Effector memory CD4-positive, alpha-beta T cell (primary cell): ENCODE results near the gene ZNRF3.
A peak's percentile ranks its signal among the peaks of the same experiment; 100 is the strongest.
"Not testable (repeated sequence)": the region's sequence is repeated elsewhere in the genome, so short reads cannot be mapped to it uniquely, and the experiment has no call there.

ENCODE experiments used
- DNase-seq, 3 donors: peaks; one replicate each; pipeline ENCODE4 v3.0.0-alpha.2; 2020
- H3K27ac ChIP-seq: 2 replicates; pipeline ENCODE4 v1.7.0; 2013; ENCODE audit warnings: mild to moderate bottlenecking, low read length, moderate library complexity; ENCODE audit not compliant: insufficient read depth, poor library complexity, severe bottlenecking
- H3K27me3 ChIP-seq: replicated peaks from 2 replicates; pipeline ENCODE4 v1.7.0; 2013; ENCODE audit warnings: mild to moderate bottlenecking, low read length; ENCODE audit not compliant: insufficient read depth, control insufficient read depth, poor library complexity, severe bottlenecking
- H3K36me3 ChIP-seq: 2 replicates; pipeline ENCODE4 v1.7.0; 2013; ENCODE audit warnings: mild to moderate bottlenecking, low read length, moderate library complexity; ENCODE audit not compliant: control insufficient read depth, insufficient read depth
- H3K4me1 ChIP-seq: 2 replicates; pipeline ENCODE4 v1.7.0; 2013; ENCODE audit warnings: low read length, mild to moderate bottlenecking; ENCODE audit not compliant: control insufficient read depth, insufficient read depth, poor library complexity, severe bottlenecking
- H3K4me3 ChIP-seq: 2 replicates; pipeline ENCODE4 v1.7.0; 2013; ENCODE audit warnings: low read length, low read depth, mild to moderate bottlenecking; ENCODE audit not compliant: insufficient read depth, poor library complexity, severe bottlenecking
- H3K9me3 ChIP-seq: 2 replicates; pipeline ENCODE4 v1.7.0; 2013; ENCODE audit warnings: mild to moderate bottlenecking, low read length, moderate library complexity; ENCODE audit not compliant: control insufficient read depth

ZNRF3 gene

DNA sequence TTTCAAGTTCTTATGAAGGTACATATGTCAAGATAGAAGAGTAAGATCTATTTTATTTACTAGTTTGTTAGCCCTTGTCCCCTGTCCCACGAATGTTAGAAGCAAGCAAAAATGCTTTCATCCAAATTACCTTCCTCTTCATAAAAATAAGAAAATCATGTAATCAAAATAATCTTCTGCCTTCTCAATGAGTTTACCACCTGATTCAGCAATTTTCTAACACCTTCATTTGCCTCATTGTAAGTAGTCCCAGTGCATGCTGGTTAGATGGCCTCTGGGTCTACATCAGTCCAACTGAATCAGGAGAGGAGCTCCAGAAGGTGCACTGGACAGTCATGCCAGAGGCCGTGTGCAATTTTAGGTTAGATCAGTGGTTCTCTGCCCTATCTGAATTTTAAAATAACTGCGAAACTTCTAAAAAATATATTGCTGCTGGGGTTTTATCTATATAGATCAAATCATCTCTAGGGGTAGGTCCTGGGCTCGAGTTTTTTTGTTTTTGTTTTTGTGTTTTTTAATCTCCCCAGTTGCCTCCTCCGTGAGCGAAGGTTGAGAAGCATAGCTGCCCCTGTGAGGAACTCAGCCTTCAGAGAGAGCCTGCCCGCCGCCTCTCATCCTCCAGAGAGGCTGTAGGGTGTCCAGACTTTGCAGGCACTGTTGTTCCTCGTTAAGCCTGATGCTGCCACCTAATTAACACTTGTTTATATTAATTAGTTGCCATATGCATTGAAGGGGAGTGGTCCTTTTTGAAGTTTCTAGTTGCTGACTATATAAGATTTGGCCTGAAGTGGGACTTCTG lies 146.0 kb downstream of the ZNRF3 start:
- no peak for DNase-seq

DNA sequence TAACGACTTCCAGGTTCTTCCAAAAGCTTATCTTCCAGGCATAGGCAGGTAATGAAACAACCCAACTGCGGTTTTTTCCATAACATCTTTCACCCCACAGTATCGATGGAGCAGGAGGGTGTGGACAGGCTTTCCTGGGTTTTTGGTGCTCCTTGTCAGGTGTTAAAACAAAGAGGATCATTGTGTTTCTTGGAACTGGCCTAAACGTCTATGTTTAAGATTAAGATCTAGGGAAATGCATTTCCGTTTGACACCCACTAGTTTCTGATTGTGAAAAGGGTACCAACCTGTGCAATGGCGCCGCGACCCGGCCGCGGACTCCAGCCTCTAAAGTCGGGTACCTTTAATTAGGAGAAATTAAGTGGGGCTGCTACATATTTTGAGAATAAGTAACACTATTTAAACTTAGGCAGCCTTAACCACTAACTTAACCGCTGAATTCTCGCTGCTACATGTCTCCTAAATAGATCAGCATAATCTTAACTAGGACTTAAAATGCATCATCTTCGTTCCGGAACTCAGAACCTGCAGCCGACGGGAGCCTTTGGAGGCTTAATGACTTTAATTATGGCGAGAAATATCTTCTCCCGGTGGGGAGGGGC lies 146.7 kb downstream of the ZNRF3 start:
- no peak for DNase-seq
- Histone ChIP-seq H3K27ac (no peak overlapping the region), H3K4me1 (peaks cover 8% of the 10 kb centered on the region), H3K4me3 (peak overlapping the region; percentile 22), H3K36me3 (no peaks in the 10 kb centered on the region), H3K27me3 (peaks cover 19% of the 10 kb centered on the region), H3K9me3 (no peaks in the 10 kb centered on the region)

More for the DNA sequence above, 146.0 kb downstream of the ZNRF3 start:
- H3K27me3 ChIP-seq: peaks cover 19% of the 10 kb centered on the region
- no peak overlapping the region for H3K4me3 ChIP-seq
- H3K4me1 ChIP-seq: peaks cover 8% of the 10 kb centered on the region
- no peaks in the 10 kb centered on the region for H3K36me3 ChIP-seq
- no peak overlapping the region for H3K27ac ChIP-seq
- H3K9me3 ChIP-seq: no peaks in the 10 kb centered on the region

DNA sequence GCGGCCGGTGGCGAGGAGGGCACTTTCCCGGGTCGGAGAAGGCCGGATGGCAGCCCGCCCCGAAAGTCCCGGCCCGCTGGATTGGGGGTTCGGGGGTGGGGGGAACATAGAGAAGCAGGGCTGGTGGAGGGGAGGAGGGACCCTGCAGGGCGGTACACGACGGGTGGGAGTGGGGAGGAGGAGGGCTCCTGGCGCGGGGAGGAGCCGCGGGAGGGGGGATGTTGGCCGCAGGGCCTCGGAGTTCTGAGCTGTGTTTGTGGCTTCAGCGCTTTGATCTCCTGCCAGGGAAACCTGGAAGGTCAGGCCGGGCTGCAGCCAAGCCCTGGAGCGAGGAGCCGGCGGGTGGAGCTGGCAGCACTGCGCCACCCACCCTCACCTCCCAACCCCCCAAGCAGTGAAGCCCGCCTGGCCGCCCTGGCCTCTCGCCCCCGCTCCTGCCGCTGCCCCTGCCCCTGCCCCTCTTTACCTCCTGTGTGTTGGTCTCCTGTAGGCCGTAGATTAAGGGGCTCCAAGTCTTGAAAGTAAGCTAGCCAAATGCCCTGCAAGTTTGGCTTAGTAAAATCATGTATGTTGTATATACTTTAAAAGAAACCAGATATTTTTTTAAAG lies 147.3 kb downstream of the ZNRF3 start:
- DNase-seq: no peak
- Histone ChIP-seq H3K36me3 (no peaks in the 10 kb centered on the region), H3K27me3 (peaks cover 19% of the 10 kb centered on the region), H3K4me3 (peak overlapping the region; percentile 22), H3K9me3 (no peaks in the 10 kb centered on the region), H3K4me1 (peaks cover 8% of the 10 kb centered on the region), H3K27ac (no peak overlapping the region)

GRCh38 chr22:29031227-29032011 lies 148.0 kb downstream of the ZNRF3 start:
- no peak for DNase-seq
- no peaks in the 10 kb centered on the region for H3K36me3 ChIP-seq
- H3K4me1 ChIP-seq: peaks cover 8% of the 10 kb centered on the region
- H3K4me3 ChIP-seq: no peak overlapping the region
- no peak overlapping the region for H3K27ac ChIP-seq
- peaks cover 19% of the 10 kb centered on the region for H3K27me3 ChIP-seq
- no peaks in the 10 kb centered on the region for H3K9me3 ChIP-seq

GRCh38 chr22:29032014-29032475 lies 148.7 kb downstream of the ZNRF3 start:
- H3K27ac ChIP-seq: no peak overlapping the region
- no peak for DNase-seq

DNA sequence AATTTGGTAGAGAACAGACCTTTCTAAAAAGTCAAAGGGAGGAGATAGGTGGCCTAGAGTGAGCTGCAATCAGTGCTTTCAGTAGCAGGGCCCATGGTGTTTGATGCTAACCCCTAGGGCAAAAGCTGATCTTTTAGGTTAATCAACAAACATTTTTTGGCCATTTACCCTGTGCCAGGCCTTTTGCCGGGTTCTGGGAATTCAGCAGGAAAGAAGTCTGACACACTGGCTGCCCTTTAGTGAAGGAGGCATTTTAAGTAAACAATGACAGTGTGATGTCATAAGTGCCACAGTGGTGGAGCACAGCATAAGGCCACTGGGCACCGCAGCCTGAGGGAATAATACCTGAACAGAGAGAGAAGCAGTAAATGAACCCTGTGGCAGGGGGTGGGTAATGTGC lies 149.2 kb downstream of the ZNRF3 start:
- no peak for DNase-seq
- no peaks in the 10 kb centered on the region for H3K36me3 ChIP-seq
- H3K4me3 ChIP-seq: no peak overlapping the region
- no peaks in the 10 kb centered on the region for H3K9me3 ChIP-seq
- peaks cover 8% of the 10 kb centered on the region for H3K4me1 ChIP-seq
- H3K27me3 ChIP-seq: peaks cover 19% of the 10 kb centered on the region
- H3K27ac ChIP-seq: no peak overlapping the region

More at GRCh38 chr22:29032014-29032475, 148.7 kb downstream of the ZNRF3 start:
- Histone ChIP-seq H3K4me1 (peaks cover 8% of the 10 kb centered on the region), H3K4me3 (no peak overlapping the region), H3K9me3 (no peaks in the 10 kb centered on the region), H3K36me3 (no peaks in the 10 kb centered on the region), H3K27me3 (peaks cover 19% of the 10 kb centered on the region)

- Histone ChIP-seq H3K9me3 (no peaks in the 10 kb centered on the region), H3K36me3 (no peaks in the 10 kb centered on the region), H3K27ac (no peak overlapping the region), H3K27me3 (no peaks in the 10 kb centered on the region), H3K4me1 (no peaks in the 10 kb centered on the region), H3K4me3 (no peak overlapping the region)
- no peak for DNase-seq
Measured at GRCh38 chr22:29037340-29037932, 154.1 kb downstream of the ZNRF3 start.

- no peaks in the 10 kb centered on the region for H3K27me3 ChIP-seq
- no peaks in the 10 kb centered on the region for H3K4me1 ChIP-seq
- H3K27ac ChIP-seq: no peak overlapping the region
- no peak for DNase-seq
- no peaks in the 10 kb centered on the region for H3K9me3 ChIP-seq
- H3K4me3 ChIP-seq: no peak overlapping the region
- no peaks in the 10 kb centered on the region for H3K36me3 ChIP-seq
Measured at GRCh38 chr22:29039148-29039547, 155.8 kb downstream of the ZNRF3 start.

DNA sequence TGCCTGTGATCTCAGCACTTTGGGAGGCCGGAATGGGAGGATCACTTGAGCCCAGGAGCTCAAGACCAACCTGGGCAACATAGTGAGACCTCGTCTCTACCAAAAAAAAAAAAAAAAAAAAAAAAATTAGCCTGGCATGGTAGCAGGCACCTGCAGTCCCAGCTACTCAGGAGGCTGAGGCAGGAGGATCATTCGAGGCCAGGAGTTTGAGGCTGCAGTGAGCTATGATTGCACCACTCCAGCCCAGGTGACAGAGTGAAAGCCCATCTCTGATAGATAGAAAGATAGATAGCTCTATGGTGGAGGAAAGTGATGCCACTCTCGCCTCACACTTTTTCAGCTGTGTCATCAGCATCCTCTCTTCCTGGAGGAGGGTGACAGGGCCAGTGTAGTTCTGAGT lies 156.3 kb downstream of the ZNRF3 start:
- not testable (repeated sequence) for H3K27ac ChIP-seq, H3K27me3 ChIP-seq, H3K9me3 ChIP-seq, DNase-seq, H3K4me3 ChIP-seq, H3K4me1 ChIP-seq, H3K36me3 ChIP-seq
